ENCODE measurements around the gene MSH4.
"Not testable (repeated sequence)": the region's sequence is repeated elsewhere in the genome, so short reads cannot be mapped to it uniquely, and the experiment has no call there.

MSH4 gene

DNA sequence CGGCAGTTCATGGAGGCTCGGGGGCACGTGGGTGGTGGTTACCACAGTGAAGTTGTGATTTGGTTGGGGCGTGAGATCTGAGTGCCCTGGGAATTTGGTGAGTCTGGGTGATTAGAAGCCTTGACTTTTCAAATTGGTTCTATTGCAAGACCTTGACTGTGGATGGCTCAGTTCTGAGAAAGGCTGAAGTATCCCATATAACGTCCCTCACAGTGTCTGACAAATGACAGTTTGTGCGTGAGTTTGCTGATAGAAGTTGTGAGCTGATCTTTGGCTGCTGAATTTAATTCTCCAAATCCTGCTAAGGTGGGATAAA, 549 bp downstream of the MSH4 start:
- DNase-seq (ENCODE audit: low read depth in 2 of 2), result no peak

DNA sequence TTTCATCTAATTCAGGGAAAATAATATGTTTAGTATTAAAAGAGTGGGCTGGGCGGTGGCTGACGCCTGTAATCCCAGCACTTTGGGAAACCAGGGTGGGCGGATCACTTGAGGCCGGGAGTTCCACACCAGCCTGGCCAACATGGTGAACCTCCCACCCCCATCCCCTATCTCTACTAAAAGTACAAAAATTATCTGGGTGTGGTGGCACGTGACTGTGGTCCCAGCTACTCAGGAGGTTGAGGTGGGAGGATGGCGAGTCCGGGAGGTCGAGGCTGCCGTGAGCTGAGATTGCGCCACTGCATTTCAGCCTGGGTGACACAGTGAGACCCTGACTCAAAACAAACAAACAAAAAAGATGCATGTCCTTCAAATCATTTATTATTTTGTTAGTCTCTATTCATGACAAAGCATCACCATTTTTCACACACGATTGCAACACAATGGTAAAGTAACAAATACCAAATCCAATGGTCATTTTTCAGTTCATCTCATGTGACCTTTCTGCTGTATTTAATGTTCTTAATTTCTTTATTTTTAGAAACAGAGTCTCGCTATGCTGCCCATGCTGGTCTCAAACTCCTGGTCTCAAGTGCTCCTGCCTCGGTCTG, 1.0 kb downstream of the MSH4 start:
- no peak for DNase-seq (ENCODE audit: low read depth in 2 of 2)

- DNase-seq (ENCODE audit: low read depth in 2 of 2), result not testable (repeated sequence)
These were observed 4.8 kb downstream of the MSH4 start for GRCh38 chr1:75801480-75801879.

DNA sequence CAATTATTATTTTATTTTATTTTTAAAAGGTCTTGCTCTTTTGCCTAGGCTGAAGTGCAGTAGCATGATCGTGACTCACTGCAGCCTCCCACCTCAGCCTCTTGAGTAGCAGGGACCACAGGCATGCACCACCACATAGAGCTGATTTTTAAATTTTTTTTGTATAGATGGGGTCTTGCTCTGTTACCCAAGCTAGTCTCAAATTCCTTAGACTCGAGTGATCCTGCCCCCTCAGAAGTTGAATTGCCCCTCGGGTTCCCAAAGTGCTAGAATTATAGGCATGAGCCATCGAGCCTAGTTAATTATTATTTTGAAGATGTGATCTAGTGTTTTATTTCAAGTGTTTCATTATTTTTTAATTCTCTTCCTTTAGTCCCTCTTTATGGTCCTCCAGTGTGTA, 12.2 kb downstream of the MSH4 start:
- no peak for DNase-seq (ENCODE audit: low read depth in 2 of 2)

- not testable (repeated sequence) for DNase-seq (ENCODE audit: low read depth in 2 of 2)
These were observed 13.4 kb downstream of the MSH4 start for GRCh38 chr1:75810113-75810512.

DNA sequence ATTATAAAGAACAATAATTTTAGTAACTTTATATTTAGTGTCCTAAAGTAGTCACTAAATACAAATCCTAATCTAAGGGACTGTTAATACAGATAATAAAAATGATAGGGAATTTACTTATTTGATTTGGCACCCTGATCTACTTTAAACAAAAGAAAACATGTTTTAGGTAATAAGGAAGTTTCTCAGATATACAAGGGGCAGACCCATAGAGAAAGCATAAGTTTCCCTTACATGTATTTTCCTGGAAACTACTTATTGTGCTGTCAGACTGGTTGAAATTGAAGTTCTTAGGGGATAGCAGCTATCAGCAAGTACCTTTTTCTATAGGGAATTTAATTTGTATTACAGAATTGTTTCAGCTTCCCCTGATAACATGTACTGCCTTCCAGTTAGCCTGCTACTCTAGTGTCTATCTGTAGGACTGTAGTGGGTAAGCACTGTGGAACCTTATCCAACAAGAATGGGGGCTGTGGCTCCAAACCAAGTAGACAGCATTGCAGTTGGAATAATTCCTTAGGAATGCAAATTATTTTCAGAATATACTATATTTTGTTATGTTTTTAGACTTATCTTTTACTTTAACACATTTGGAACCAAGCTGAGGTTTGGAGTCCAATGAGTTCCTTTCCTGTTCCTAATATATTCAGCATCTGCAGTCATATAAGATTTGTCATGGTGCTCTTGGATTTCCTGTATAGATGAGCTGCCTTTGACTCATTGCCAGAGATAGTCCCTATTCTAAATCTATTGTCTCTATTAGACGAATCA, 14.7 kb downstream of the MSH4 start:
- no peak for DNase-seq (ENCODE audit: low read depth in 2 of 2)

- DNase-seq (ENCODE audit: low read depth in 2 of 2), result no peak
These were observed 15.4 kb downstream of the MSH4 start for GRCh38 chr1:75812065-75812464.

- not testable (repeated sequence) for DNase-seq (ENCODE audit: low read depth in 2 of 2)
These were observed 26.9 kb downstream of the MSH4 start for GRCh38 chr1:75823596-75823995.

- no peak for DNase-seq (ENCODE audit: low read depth in 2 of 2)
These were observed 39.9 kb downstream of the MSH4 start for GRCh38 chr1:75836528-75837100.

- DNase-seq (ENCODE audit: low read depth in 2 of 2), result no peak
These were observed 41.4 kb downstream of the MSH4 start for GRCh38 chr1:75838079-75838478.

GRCh38 chr1:75841421-75841820, 44.7 kb downstream of the MSH4 start:
- no peak for DNase-seq (ENCODE audit: low read depth in 2 of 2)

GRCh38 chr1:75845576-75845975, 48.9 kb downstream of the MSH4 start:
- no peak for DNase-seq (ENCODE audit: low read depth in 2 of 2)

GRCh38 chr1:75855010-75855409, 58.3 kb downstream of the MSH4 start:
- DNase-seq (ENCODE audit: low read depth in 2 of 2), result no peak

GRCh38 chr1:75855734-75856133, 59.1 kb downstream of the MSH4 start:
- DNase-seq (ENCODE audit: low read depth in 2 of 2), result no peak

- DNase-seq (ENCODE audit: low read depth in 2 of 2), result no peak
These were observed 65.1 kb downstream of the MSH4 start for GRCh38 chr1:75861831-75862230.

GRCh38 chr1:75870951-75871350, 74.3 kb downstream of the MSH4 start:
- DNase-seq (ENCODE audit: low read depth in 2 of 2), result no peak

DNA sequence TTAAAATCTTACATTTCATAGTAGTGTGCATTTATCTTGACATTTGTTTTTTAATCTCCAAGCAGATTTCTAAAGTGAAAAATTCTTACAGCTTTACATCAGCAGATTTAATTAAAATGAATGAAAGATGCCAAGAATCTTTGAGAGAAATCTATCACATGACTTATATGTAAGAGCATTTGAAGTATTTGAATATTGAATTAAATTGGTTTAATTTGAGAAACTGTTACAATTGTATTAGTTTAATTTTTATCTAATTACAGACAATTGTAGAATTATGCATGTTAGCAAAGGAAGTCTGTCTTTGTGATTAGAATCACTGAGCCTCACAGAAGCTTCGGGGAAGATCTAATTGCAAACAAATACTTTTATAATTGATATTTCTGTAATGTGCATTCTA, 83.3 kb downstream of the MSH4 start:
- DNase-seq (ENCODE audit: low read depth in 2 of 2), result no peak

DNA sequence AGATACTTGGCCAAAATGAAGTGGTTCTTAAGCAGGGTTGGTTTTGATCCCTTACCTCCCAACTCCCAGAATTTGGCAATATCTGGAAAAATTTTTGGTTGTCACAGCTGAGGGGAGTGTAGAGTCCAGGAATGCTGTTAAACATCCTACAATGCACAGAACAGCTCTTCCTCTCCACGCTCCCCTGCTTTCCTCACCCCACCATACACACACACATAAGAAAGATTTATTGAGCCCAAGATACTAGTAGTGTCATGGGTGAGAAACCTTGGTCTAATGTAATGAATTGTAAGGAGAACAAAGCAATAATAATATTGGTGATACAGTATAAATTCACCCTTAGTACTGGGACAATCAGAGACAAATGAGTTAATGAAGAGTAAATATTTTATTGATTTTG, 87.8 kb downstream of the MSH4 start:
- DNase-seq (ENCODE audit: low read depth in 2 of 2), result no peak

DNA sequence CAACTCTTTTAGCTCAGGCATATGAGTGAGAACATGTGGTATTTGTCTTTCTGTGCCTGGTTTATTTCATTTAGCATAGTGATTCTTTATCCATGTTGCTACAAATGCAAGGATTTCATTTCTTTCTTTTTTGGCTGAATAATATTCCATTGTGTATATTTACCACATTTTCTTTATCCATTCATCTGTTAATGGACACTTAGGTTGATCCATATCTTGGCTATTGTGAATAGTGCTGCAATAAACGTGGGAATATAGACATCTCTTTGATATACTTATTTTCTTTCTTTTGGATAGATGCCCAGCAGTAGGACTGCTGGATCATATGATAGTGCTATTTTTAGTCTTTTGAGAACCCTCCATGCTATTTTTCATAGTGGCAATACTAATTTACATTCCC, 104.7 kb downstream of the MSH4 start:
- DNase-seq (ENCODE audit: low read depth in 2 of 2), result no peak

DNA sequence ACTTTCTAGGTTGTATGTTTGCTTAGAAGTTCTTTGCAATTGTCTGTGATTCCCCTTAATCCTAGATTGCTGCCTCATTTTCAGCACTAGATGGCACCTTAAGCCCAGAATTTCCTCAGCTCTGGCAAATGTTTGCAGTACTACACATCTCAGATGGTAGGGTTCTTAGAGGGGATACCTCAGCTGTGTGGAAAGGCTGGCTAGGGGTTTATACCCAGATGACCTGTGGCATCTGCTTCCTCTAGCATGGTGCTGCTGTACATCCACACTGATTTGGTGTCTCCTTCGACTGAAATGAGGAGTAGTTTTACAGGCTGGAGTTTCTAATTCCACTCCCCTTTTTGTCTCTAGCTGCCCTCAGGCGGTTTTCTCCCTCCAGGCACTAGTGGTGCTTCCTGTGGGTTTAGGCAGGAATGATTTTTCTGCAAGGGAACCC, 112.1 kb downstream of the MSH4 start:
- DNase-seq (ENCODE audit: low read depth in 2 of 2), result no peak

GRCh38 chr1:75916834-75917233, 120.2 kb downstream of the MSH4 start:
- no peak for DNase-seq (ENCODE audit: low read depth in 2 of 2)

DNA sequence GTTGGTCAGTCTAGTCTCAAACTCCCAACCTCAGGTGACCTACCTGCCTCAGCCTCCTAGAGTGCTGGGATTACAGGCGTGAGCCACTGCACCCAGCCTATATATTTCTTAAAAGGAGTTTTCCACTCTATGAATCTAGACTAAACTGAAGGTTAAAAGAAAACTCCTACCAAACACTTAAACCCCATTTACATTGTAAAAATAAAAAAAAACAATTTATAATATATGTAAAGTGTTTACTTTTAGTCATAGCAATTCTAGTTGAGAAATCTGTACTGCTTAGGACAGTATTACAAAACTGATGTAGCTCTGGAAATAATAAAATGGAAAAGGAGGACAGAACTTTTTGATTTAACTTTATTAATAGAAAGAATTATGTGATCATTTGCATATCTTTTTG, 126.0 kb downstream of the MSH4 start:
- no peak for DNase-seq (ENCODE audit: low read depth in 2 of 2)

- no peak for DNase-seq (ENCODE audit: low read depth in 2 of 2)
These were observed 135.6 kb downstream of the MSH4 start, which contains the start of gene ASB17 for GRCh38 chr1:75932304-75932703. TSS of gene ASB17 (minus strand) at chr1:75932404. CDS start at chr1:75932291, 113 bp downstream.

Measured in stimulated activated CD4-positive, alpha-beta T cell treated with anti-CD3 and anti-CD28 coated beads, Interleukin-1b, Interleukin-23, amount 100 ng/mL, for 1 hour (primary cell).